CD4-positive, alpha-beta T cell treated with Interleukin-15 for 4 hours (primary cell): ENCODE results near the gene MYOZ2.
A peak's percentile ranks its signal among the peaks of the same experiment; 100 is the strongest.
"Not testable (repeated sequence)": the region's sequence is repeated elsewhere in the genome, so short reads cannot be mapped to it uniquely, and the experiment has no call there.

Experiments
- DNase-seq: peaks from one replicate; pipeline ENCODE4 v3.0.0-alpha.2; 2020; ENCODE audit warnings: low spot score

MYOZ2 gene

DNA sequence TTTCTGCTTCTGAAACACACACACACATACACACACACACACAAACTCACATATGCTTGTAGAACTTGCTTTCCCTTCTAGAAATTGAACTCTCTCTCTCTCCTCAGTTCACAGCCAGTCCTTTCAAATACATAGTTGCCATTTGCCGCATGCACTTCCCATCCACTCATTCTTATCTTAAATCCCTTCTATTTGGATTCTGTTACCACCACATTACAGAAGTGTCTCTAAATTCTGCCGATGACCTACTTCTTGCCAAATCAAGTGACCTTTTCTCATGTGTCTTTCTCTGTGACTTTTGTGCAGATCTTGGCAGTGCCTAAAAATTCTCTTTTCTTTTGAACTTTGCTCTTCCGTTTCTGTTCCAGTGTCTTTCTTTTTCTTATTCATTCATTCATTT is 7.5 kb upstream of the MYOZ2 start:
- no peak for DNase-seq

DNA sequence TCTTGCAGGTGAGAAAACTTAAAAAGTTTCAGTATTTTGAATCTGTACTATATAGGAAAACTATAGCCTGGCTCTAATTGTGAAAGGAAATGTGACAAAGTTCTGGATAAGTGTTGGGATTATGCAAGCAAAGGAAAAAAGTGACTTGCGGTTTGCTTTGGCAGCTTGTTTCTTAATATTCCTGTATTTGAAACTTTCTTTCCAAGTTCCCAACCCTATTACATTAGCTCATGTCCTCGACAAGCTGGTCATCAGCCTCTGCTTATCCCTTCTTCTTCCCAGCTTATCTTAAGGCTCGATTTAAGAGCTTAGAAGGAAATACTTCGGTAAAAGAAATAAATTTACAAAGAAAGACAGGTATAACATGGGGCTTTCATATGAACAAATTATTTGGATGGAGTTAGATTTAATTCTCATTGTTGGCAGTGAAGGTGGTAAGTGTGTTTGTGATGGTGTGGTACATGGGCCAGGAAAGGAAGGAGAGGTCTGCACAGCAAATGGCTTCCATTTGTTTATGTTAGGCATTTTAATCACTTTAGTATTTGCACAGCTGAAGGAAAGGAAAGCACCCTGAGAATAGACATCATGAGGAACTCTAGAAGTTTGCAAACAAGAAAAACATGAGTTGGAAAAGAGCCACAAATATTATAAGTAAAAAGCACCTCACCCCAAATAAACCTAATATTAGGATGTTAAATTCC is 5.1 kb upstream of the MYOZ2 start:
- no peak for DNase-seq

DNA sequence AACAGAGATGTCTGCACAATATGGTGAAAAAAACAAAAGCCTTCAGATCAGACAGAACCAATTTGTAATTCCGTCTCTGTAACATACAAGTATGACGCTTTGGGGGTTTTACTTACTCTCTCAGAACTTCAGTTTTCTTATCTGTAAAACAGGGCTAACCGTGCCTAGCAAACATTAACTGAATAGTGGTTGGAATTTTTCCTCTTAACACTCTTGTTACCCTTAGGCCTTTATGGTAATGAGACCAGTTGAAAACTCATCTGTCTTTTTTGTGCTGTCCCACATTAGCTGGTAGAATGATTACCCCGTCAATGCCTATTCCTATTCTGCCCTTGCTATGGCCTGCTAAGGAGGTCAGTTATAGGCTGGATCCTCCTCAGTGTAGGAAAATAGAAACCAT is 4.5 kb upstream of the MYOZ2 start:
- DNase-seq, result no peak

DNA sequence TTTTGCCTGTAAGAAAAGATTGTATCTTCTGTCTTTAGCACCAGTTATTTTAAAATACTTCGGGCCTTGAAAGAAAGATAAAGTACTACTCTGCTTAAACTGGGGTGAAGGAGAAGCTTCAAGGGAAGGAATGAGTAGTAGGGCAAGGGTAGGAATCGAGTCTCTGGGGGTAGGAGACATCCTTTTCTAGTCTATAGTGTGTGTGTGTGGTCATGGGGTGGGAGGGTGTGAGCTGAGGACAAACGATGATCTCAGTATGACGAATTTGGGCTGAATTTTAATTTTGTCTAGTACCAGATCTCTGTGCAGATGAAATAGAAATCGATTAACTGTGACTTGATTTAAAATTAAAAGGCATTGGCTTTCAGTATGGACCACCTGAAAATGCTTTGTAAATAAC is 3.3 kb upstream of the MYOZ2 start:
- DNase-seq, result no peak

- no peak for DNase-seq
These were observed 914 bp downstream of the MYOZ2 start for GRCh38 chr4:119136546-119136945.

GRCh38 chr4:119138046-119138445 is 2.4 kb downstream of the MYOZ2 start:
- DNase-seq, result no peak

DNA sequence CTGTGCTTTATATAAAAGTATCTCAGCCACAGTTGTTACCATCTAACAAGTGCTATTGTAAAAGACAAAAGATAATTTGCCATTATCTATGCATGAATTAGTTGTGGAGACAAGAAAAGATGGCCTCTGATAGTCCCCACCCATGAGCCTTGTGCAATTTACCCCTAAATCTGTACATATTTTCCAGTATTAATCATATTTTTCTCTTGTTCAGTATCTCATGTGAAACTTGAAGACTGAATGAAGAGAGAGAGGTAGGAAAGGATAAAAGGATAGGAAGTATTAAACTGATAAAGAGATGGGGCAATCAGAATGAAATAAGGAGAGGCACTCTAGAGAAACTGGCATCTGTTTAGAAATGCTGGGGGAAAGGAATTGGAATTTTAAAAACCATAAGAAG is 3.7 kb downstream of the MYOZ2 start:
- no peak for DNase-seq

DNA sequence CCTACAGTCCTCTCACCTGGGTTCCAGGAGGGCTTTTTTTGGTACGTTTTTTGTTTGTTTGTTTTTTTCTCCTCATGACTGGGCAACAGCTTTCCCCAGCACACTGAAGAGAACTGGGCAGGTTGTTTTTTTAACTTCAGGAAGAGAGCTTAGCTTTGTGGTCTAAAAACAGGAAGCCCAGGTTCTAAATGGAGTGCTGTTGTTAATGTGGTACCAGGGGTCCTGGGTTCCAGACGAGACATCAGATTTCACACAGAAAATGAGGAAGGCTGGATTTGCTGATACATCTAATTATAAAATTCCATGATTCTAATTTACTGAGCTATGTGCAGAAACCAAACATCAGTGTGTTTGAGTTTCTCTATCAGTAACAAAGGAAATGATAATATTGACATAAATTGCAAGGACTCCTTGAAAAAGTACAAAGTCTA is 4.2 kb downstream of the MYOZ2 start:
- DNase-seq, result peak; percentile 8

- DNase-seq, result not testable (repeated sequence)
These were observed 5.7 kb downstream of the MYOZ2 start for GRCh38 chr4:119141283-119141682.

GRCh38 chr4:119142833-119143232 is 7.2 kb downstream of the MYOZ2 start:
- no peak for DNase-seq

- DNase-seq, result not testable (repeated sequence)
These were observed 7.7 kb downstream of the MYOZ2 start for GRCh38 chr4:119143341-119143740.

- no peak for DNase-seq
These were observed 13.5 kb downstream of the MYOZ2 start for GRCh38 chr4:119149110-119149509.

- DNase-seq, result no peak
These were observed 15.5 kb downstream of the MYOZ2 start for GRCh38 chr4:119151161-119151560.

DNA sequence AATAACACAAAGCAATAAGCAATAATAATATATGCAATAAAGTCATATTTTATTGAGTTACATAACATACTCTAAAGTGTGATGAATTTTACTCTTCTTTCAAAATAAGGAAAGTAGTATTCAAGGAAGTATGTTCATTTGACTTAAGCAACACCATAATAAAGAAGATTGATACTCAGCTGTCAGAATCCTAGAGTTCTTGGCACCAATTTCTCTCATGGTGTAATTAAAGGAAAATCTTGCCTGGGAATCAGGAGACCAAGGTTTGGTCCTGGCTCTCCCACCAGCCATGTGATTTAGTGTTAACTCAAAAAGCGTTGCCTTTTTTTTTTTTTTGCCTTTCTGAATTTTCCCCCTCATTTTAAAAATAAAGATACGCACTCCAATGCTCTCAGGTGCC is 17.1 kb downstream of the MYOZ2 start:
- no peak for DNase-seq

DNA sequence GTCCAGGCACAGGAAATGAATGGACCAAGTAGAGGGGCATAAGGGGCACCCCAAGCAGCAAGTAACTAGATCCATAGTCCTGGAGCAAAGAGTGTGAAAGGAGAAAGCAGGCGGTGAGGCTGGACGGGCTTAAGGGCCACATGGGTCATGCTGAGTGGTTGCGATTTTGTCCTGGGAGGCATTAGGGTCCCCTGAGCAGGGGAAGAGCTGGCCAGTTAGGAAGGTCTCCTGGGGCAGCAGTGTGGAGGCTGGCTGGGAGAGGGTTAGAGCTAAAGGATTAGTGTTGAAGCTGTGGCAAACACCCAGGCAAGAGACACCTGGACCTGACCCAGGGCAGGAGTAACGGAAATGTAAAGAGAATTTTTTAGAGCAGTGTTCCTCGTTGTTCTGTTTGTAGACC is 26.5 kb downstream of the MYOZ2 start:
- DNase-seq, result no peak

DNA sequence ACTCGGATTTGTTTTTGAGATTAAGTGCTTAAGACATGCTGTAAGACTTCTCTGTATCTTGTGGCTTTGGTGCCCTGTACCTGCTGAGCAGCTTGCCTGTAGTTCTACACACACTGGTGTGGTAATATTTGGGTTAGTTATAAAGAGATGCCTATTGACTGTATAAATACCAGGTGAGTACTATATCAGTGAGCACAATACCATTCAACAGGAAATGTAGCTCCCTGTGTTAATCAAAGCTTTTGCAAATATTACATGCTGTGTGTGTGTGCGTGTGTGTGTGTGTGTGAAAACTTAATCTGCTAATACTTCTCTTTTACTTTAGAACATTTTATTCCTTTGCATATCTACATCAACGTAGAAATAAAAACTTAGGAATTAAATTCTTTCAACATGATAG is 30.1 kb downstream of the MYOZ2 start:
- no peak for DNase-seq

DNA sequence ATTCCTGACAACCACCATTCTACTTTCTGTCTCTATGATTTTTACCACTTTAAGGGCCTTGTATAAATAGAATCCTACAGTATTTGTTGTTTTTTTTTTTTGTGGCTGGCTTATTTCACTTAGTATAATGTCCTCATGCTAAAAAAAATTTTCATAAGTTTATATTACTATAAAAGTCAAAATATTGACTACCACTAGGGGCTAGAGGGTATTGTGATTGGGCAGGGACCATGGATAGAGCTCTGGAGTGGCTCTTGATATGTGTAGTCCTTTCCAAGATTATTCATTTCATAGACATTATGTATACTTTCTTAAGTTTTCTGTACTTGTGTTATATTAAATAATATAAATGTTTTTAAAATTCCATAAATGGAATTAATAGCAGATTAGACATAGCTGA is 34.6 kb downstream of the MYOZ2 start:
- DNase-seq, result no peak

DNA sequence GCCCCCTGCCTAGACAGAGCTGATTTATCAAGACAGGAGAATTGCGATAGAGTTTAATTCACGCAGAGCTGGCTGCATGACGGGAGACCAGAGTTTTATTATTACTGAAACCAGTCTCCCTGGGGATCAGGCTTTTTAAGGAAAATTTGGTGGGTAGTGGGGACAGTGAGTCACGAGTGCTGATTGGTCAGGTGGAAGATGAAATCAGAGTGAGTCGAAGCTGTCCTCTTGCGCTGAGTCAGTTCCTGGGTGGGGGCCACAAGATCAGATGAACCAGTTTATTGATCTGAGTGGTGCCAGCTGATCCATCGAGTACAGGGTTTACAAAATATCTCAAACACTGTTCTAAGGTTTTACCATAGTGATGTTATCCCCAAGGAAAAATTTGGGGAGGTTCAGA is 36.6 kb downstream of the MYOZ2 start:
- DNase-seq, result no peak

DNA sequence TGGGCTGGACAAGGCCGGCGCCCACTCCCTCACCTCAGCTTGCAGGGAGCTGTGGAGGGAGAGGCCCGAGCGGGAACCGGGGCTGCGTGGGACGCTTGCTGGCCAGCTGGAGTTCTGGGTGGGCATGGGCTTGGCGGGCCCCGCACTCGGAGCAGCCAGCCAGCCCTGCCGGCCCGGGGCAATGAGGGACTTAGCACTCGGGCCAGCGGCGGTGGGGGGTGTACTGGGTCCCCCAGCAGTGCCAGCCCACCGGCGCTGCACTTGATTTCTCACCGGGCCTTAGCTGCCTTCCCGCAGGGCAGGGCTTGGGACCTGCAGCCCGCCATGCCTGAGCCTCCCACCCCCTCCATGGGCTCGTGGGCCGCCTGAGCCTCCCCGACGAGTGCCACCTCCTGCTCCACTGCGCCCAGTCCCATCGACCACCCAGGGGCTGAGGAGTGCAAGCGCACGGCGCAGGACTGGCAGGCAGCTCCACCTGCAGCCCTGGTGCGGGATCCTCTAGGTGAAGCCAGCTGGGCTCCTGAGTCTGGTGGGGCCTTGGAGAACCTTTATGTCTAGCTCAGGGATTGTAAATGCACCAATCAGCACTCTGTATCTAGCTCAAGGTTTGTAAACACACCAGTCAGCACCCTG is 38.2 kb downstream of the MYOZ2 start:
- not testable (repeated sequence) for DNase-seq

DNA sequence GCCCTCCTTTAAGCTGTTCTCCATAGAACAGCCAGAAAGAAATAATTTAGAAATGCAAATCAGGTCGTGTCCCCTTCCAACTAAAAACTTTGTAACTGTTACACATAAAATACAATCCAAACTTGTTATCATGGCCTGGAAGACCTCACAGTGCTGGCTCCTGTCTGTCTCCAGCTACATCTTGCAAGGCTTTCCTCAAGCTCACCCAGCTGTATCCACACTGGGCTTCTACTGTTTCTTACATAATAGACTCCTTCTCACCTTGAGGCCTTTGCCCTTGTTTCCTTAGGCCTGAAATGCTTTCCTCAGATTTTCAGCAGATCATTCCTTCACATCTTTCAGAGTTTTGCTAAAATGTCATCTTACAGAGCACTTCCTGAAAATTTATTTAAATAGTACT is 43.4 kb downstream of the MYOZ2 start:
- no peak for DNase-seq

- DNase-seq, result no peak
These were observed 48.5 kb downstream of the MYOZ2 start for GRCh38 chr4:119184128-119184527.

DNA sequence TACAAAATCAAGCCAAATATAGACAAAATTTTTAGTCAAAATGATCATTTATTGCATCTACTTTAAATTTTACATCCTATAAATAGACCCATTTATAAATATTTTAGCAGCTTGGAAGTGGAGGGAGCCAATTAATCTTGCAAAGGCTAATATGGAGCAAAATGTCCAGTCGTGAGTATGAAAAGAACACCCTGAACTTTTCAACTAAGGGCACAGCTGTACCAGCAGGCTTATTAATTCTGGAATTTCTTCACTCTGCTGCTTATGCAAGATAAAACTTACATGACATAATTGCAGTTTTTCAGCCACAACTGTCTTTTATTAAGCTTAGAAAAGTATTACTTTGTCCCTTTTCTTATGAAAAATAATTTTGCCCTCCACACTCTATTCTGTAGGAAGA is 54.0 kb downstream of the MYOZ2 start:
- no peak for DNase-seq

DNA sequence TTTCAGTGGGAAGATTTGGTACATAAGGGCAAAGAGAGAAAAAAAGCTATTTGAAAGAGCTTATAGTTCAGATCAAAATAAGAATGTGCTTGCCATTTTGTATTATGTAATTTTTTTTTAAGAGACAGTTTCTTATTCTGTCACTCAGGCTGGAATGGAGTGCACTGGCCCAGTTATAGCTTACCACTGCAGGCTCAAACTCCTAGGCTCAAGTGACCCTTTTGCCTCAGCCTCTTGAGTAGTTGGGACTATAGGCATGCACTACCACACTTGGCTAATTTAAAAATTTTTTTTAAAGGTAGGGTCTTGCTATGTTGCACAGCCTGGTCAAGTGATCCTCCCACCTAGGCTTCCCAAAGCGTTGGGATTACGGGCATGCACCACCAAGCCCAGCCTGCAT is 54.7 kb downstream of the MYOZ2 start:
- DNase-seq, result no peak

DNA sequence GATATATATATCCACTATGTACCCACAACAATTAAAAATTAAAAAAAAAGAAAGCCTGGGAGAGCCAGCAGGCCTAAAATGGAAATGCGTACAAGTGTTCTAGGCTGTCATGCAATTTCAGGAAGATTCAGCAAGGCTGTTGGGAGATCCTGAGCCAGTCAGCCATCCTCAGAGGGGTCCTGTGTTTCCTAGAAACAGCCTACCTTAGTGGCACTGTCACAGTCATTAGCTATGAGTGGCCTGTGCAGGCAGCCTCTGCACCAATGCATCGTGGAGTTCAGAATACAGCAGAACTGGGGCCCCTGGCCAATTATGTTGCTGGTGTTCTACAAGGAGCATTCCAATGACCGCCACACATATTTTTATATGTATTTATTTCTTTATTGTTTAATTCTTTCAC is 55.9 kb downstream of the MYOZ2 start:
- no peak for DNase-seq
